Measurements from ENCODE around the gene KRTAP4-5.
"Not testable (repeated sequence)": the region's sequence is repeated elsewhere in the genome, so short reads cannot be mapped to it uniquely, and the experiment has no call there.

The KRTAP4-5 gene

DNA sequence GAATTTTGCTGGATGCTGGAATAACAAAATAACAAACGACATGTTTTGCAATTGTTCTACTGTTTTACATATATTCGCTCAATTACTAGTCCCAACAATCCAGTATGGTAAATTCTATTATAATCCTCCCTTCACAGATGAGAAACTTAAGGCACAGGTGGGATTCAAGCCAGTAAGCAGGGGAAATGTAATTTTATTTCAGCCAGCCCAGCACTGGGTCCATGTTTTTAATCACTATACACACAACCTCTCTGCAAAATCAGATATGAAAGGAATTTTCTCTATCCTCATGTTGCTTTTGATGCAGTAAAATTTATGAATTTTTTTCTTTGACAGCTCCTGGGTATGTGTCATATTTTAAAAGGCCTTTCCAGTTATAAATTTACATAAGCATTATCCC lies 4.4 kb downstream of the KRTAP4-5 start:
- no peak for DNase-seq

DNA sequence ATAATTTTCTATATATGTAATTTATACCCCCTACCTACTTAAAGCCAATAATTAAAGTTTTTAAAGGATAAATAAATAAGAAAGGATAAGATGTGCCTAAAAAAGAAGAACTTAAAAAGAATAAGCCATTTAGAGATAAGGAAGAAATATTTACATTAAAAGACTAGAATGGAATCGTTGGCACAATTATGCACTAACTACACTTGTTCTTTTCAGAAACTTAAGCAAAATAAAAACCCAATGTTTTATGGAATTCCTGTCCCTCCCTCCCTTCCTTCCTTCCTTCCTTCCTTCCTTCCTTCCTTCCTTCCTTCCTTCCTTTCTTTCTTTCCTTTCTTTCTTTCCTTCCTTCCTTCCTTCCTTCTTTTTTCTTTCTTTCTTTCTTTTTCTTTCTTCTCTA lies 4.8 kb downstream of the KRTAP4-5 start:
- no peak for DNase-seq

GRCh38 chr17:41141361-41141760 lies 8.3 kb downstream of the KRTAP4-5 start:
- peak; percentile 52 for DNase-seq

DNA sequence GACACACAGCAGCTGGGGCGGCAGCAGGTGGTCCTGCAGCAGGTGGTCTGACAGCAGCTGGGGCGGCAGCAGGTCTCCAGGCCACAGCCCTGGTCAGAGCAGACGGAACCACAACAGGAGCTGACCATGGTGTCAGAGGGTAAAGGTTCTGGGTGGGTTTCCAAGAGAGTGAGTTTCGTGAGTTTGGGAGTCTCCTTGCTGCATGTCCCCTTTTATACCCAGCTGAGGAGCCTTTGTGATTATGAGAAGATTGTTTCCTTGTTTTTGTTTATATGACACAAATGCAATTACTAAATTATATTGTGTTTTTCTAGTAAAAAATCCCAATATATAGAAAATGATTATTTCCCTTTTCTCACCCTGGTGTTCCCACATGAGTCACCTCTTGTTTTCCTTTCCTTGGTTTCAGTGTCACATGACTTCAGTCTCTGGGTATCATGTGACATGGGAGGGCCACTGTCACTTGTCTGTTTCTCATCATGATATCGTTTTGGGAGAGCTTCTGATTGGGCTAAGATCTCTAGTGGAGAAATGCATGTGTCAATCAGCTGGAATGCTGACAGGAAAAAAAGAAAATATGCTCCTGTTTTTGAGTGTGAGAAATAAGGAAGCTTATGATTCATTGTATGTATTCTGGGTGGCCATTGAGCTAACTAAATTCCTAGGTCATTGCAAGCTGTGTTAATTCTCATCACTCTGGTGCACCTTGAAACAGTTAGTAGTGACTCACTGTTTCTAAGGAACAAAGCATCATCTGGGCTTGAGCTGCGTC lies 9.1 kb downstream of the KRTAP4-5 start, which contains the start of gene KRTAP4-6:
Gene KRTAP4-6, minus strand, starts transcription at position 185 of the 772 bp plus-strand sequence. Its CDS starts 57 bp downstream, at position 128.
- DNase-seq, result peak; percentile 90

- DNase-seq, result not testable (repeated sequence)
These were observed 9.8 kb downstream of the KRTAP4-5 start for GRCh38 chr17:41139865-41140264.

DNA sequence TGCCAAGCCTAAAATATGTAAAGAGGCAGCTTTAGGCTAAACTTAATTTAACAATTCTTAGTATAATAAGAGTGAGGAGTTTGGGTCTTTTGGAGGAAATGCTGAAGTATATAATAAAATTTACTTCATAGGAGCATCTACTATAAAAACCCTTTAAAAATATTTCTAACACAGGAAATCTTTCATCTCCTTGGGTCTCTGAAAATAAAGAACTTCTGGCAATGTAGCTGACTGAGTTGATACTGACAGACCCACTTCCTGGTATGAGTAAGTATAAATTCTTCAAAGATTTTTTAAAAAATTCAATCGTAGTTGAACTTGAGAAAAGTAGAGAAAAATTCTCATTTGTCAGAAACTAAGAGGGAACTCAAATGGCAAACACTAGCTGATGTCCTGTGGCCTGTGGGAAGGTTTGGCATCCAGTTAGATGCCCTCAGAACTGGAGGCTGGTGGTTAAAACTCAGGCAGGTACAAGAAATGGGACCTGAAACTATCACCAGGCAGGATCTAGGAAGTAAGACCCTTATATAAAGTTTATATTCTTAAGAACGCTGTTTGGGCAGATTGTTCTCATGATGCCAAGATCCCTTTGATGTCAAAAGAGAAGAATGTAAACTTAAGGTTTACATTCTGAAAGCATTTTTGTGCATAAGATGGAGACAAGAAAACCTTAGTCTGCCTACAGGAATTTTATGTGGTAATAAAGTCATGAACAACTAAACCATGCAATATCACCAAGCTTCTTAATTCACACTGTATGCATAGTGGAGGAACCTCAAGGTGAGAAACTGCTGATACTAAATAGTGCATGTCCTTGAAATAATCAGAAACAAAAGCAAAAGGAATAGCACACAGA lies 15.5 kb downstream of the KRTAP4-5 start:
- DNase-seq, result no peak

- DNase-seq, result peak; percentile 88
These were observed 17.6 kb downstream of the KRTAP4-5 start for GRCh38 chr17:41131979-41132378.

GRCh38 chr17:41127371-41127770 lies 22.3 kb downstream of the KRTAP4-5 start:
- DNase-seq, result no peak

GRCh38 chr17:41126412-41126811 lies 23.2 kb downstream of the KRTAP4-5 start:
- DNase-seq, result no peak

GRCh38 chr17:41125064-41125463 lies 24.6 kb downstream of the KRTAP4-5 start:
- no peak for DNase-seq

DNA sequence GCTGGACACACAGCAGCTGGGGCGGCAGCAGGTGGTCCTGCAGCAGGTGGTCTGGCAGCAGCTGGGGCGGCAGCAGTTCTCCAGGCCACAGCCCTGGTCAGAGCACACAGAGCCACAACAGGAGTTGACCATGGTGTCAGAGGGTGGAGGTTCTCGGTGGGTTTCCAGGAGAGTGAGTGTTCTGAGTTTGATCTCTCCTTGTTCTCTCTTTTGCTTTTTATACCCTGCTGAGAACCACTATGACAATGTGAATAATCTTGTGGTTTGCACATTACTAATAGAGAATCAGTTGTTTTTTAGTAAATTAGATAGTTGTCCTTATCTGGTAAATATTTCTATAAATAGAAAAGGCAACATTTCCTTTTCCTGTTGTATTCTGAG lies 25.6 kb downstream of the KRTAP4-5 start, which contains the start of gene KRTAP4-12:
Gene KRTAP4-12, minus strand, starts transcription at position 192 of the 381 bp plus-strand sequence. Its CDS starts 60 bp downstream, at position 132.
- DNase-seq, result not testable (repeated sequence)

- not testable (repeated sequence) for DNase-seq
These were observed 26.2 kb downstream of the KRTAP4-5 start for GRCh38 chr17:41123292-41123990.

DNA sequence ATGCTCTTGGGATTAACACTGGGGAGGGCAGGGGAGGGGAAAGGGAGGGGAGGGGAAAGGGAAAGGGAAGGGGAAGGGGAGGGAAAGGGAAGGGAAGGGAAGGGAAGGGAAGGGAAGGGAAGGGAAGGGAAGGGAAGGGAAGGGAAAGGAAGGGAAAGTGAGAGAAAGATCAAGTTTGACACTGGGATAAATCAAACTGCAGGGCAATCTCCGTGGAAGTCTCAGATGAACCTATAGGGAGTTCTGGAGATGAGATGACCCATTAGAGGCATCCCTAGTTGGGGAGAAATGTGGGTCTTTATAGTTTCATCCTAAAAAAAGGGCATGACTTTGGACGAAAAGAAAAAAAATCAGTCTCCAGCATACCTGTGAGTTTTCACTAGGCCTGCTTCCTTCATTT lies 27.9 kb downstream of the KRTAP4-5 start:
- DNase-seq, result no peak

DNA sequence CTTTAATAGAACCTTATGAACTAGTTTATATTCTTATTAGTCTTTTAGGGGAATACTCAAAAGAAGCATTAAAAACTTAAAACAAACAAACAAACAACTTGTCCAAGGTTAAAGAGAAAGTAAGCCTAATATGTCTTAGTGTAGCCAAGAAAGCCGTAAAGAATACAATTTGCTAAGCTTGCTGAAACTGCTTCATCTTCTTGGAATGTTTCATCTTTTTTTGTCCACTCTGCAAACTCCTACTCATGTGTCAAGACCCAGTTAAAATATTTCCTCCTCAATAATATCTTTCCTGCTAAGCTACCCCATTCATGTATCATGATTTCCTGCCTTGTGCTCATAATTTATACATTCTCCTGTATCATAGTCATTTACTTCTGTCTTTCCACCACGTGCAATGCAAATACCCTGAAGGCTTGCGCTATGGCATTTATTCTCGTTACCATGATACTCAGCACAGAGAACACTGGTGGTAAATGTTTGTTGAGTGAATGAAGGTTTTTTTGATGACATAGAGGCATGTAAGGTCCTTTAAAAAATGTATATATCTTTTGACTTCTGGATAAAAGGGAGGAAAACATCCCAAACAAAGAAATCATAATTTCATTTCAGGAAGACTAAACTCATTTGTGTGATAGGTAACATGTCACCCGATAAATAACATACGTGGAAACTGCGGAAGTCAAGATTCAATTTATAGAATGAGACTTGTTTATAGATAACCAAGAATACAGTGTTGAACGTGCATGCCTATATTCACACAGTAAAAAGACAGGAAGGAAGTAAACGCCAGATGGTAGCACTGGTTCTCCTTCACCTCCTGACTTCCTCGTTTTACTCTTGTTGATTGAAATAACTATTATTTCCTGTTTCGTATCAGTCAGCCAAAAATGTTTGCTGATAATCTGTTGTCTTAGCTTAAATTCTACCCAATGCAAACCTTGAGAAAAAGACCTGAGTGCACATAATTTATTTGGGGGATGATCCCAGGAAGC lies 29.6 kb downstream of the KRTAP4-5 start:
- DNase-seq, result not testable (repeated sequence)

DNA sequence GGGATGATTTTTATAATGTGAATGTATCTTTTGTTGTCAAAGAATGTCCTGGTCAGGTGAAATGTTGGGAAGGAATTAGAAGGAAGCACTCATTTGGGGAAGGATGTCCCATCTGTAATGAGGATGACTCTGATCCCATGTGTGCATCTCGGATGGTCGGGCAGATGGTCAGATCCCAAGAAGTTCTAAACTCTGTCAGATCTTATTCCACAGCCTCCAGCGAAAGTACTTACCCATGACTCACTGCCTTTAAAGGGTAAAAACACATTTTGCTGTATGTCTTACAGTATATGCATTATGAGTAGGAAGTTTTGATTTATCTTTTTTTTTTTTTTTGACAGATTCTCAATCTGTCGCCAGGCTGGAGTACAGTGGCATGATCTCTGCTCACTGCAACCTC lies 30.9 kb downstream of the KRTAP4-5 start:
- no peak for DNase-seq

GRCh38 chr17:41117846-41118386 lies 31.7 kb downstream of the KRTAP4-5 start, which contains the start of gene KRTAP4-11:
Gene KRTAP4-11 (minus strand): TSS chr17:41118373. CDS start chr17:41118315, 58 bp downstream.
- not testable (repeated sequence) for DNase-seq

GRCh38 chr17:41116297-41116696 lies 33.3 kb downstream of the KRTAP4-5 start:
- no peak for DNase-seq

GRCh38 chr17:41111151-41111885 lies 38.3 kb downstream of the KRTAP4-5 start:
- no peak for DNase-seq

DNA sequence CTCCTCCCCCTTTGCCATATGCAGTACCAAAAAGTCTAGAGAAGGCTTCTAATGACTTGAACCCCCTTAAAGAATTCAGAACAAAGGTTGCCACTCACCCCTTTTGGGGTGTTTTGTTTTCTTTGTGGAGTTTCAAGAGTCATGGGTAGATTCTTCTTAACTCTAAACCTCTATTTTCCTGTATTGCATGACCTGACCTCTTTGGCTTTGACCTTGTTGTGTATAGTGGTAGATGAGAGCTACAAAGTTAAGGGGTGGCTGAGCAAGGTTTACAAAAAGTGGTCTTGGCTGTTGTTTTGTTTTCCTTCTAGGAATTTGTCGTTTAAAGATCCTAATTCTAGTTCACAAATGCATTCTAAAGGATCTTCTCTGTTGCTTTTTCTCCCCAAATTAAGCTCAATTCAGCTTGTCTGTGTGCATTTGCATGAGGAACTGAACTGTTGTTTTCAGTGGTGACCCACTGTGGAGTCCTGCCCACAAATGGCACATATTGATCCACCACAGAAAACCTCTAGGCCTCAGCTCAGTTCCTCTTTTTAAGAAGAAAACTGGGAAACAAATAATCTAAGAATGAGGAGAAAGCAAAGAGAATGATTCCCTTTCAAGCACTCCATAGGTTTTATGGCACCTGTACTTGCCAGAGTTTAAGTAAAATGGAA lies 40.8 kb downstream of the KRTAP4-5 start:
- not testable (repeated sequence) for DNase-seq

GRCh38 chr17:41107941-41108450 lies 41.6 kb downstream of the KRTAP4-5 start:
- no peak for DNase-seq

All from NCI-H226 (cell line).